GM19455 (cell line): Measurements from ENCODE around the gene SLC23A3.

Experiments used
- ATAC-seq: cut with Tn5 transposase; IDR thresholded peaks from one replicate; pipeline ENCODE4 v1.9.1; 2021; ENCODE audit not compliant: unreplicated experiment

Gene SLC23A3

GRCh38 chr2:219155054-219155644 lies 14.7 kb downstream of the SLC23A3 start:
- ATAC-seq: no peak

GRCh38 chr2:219149667-219150066 lies 20.2 kb downstream of the SLC23A3 start:
- no peak for ATAC-seq

GRCh38 chr2:219142329-219142728 lies 27.5 kb downstream of the SLC23A3 start:
- no peak for ATAC-seq

GRCh38 chr2:219140722-219141121 lies 29.1 kb downstream of the SLC23A3 start:
- ATAC-seq: no peak

GRCh38 chr2:219133976-219134375 lies 35.9 kb downstream of the SLC23A3 start:
- ATAC-seq: no peak

- ATAC-seq: no peak
Observed at GRCh38 chr2:219131744-219132143, 38.1 kb downstream of the SLC23A3 start.

GRCh38 chr2:219131327-219131726 lies 38.5 kb downstream of the SLC23A3 start:
- ATAC-seq: no peak

GRCh38 chr2:219129589-219129988 lies 40.2 kb downstream of the SLC23A3 start:
- ATAC-seq: no peak

- ATAC-seq: no peak
Observed at GRCh38 chr2:219128396-219128795, 41.4 kb downstream of the SLC23A3 start.

- no peak for ATAC-seq
Observed at GRCh38 chr2:219127037-219127635, 42.7 kb downstream of the SLC23A3 start.

GRCh38 chr2:219126555-219126954 lies 43.3 kb downstream of the SLC23A3 start:
- ATAC-seq: no peak

- no peak for ATAC-seq
Observed at GRCh38 chr2:219125886-219126270, 44.0 kb downstream of the SLC23A3 start.

GRCh38 chr2:219125225-219125885 lies 44.5 kb downstream of the SLC23A3 start:
- no peak for ATAC-seq

GRCh38 chr2:219124381-219125110 lies 45.3 kb downstream of the SLC23A3 start:
- no peak for ATAC-seq

GRCh38 chr2:219123356-219124135 lies 46.3 kb downstream of the SLC23A3 start:
- no peak for ATAC-seq

GRCh38 chr2:219122202-219122980 lies 47.4 kb downstream of the SLC23A3 start:
- ATAC-seq: no peak

GRCh38 chr2:219120082-219120481 lies 49.7 kb downstream of the SLC23A3 start:
- no peak for ATAC-seq

- ATAC-seq: no peak
Observed at GRCh38 chr2:219119422-219120043, 50.3 kb downstream of the SLC23A3 start.

GRCh38 chr2:219118504-219118903 lies 51.3 kb downstream of the SLC23A3 start:
- no peak for ATAC-seq
